AG04450 (cell line): Measurements from ENCODE around the gene CARMIL1. TPM values are rescaled to one million over a fixed set of nuclear protein-coding genes. Genes with fewer than 3 reads are reported as not detected.

Experiments
- CTCF ChIA-PET: fragments of 300-600, 350-600 bp; formaldehyde crosslinking; extraction: SDS; loops from one replicate; lab custom pipeline; 2022; ENCODE audit warnings: antibody characterized with exemption, inconsistent platforms; lab: Charles Lee
- POLR2A ChIA-PET: fragments of 350-600 bp; formaldehyde crosslinking; extraction: SDS; loops from one replicate; lab custom pipeline; 2021; ENCODE audit warnings: antibody characterized with exemption, inconsistent platforms; lab: Yijun Ruan, JAX
- DNase-seq: peaks from one replicate; pipeline ENCODE4 v3.0.0-alpha.2; 2011; ENCODE audit warnings: low read depth, low spot score
- H3K27ac ChIP-seq: one replicate; pipeline ENCODE4 v1.5.1; 2012; ENCODE audit warnings: low read depth, low read length, control low read depth
- H3K27me3 ChIP-seq: one replicate; pipeline ENCODE4 v1.6.0; 2012; ENCODE audit warnings: low read length; ENCODE audit not compliant: control insufficient read depth, insufficient read depth
- H3K4me3 ChIP-seq: 2 replicates; pipeline ENCODE4 v1.5.1; 2011; ENCODE audit warnings: mild to moderate bottlenecking, low read depth, low read length, control low read depth
- H3K9me3 ChIP-seq: 2 replicates; pipeline ENCODE4 v1.5.1; 2012; ENCODE audit warnings: low read length; ENCODE audit not compliant: control insufficient read depth, insufficient read depth
- CTCF ChIP-seq: IDR thresholded peaks from 2 replicates; pipeline ENCODE4 v1.5.1; 2011; ENCODE audit warnings: low read depth, low read length, control low read depth, inconsistent platforms
- polyA plus RNA-seq: library from polyadenylated mRNA; depleted of rRNA; stranded (reverse); fragments of >200 nt; gene quantifications from 2 replicates; pipeline ENCODE4 v1.2.3, GENCODE V29; 2011

CARMIL1 gene
- polyA plus RNA-seq, 1 experiment = 0.55 TPM

DNA sequence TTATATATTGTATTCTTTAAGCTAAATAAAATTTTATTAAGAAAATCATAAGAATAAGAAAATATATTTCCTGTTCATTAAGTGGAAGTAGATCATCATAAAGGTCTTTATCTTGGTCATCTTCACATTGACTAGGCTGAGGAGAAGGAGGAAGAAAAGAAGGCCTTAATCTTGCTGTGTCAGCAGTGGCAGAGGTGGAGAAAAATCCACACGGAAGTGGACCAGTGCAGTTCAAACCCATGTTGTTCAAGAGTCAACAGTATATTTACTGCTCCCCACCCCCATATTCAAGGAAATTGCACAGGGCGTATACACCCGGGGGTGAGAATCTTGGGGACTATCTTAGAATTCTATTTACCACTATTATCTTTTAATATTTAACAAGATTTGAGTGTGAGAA, 194.3 kb downstream of the CARMIL1 start:
- no peaks in the 10 kb centered on the region for H3K9me3 ChIP-seq
- H3K27ac ChIP-seq = no peak overlapping the region
- H3K27me3 ChIP-seq = no peaks in the 10 kb centered on the region
- no peak for DNase-seq
- ChIA-PET CTCF (interaction anchor here (1.0 to 1.6 kb wide), 3 partner anchors 17 to 251 kb away, joined by 3 to 5 read pairs (median 4); no protein-coding TSS in a partner anchor), POLR2A (no interaction called here)
- no peak for TF ChIP-seq CTCF
- no peak overlapping the region for H3K4me3 ChIP-seq

DNA sequence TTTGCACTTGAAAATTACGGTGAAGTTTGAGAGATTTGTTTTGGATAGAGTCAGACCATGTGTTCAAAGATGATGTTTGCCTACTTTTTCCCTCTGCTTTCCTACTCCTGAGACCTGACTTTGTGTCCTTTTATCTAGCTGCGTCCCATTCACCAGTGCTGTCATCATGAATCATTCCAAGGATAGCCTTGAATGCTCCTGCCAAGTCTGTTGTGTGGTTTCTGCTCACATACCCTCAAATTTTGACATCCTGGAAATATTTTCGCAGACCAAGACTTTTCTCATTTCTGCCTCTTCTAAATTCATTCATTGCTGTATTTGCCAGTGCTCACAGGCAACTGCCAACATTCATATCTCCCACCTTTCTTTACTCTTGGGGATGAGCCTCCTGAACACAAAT, 197.0 kb downstream of the CARMIL1 start:
- H3K27ac ChIP-seq = no peak overlapping the region
- no peak for TF ChIP-seq CTCF
- ChIA-PET POLR2A (interaction anchor here (0.6 kb wide), 1 partner anchor 891 kb away, joined by 4 read pairs; no protein-coding TSS in a partner anchor), CTCF (interaction anchor here (0.8 to 7.4 kb wide), 3 partner anchors 15 to 197 kb away, joined by 3 to 48 read pairs (median 3); partner anchors contain the start of gene CARMIL1)
- no peak overlapping the region for H3K4me3 ChIP-seq
- H3K9me3 ChIP-seq = no peaks in the 10 kb centered on the region
- H3K27me3 ChIP-seq = no peaks in the 10 kb centered on the region
- DNase-seq = no peak

GRCh38 chr6:25477006-25477590, 197.9 kb downstream of the CARMIL1 start:
- Histone ChIP-seq H3K27me3 (no peaks in the 10 kb centered on the region), H3K9me3 (no peaks in the 10 kb centered on the region), H3K4me3 (no peak overlapping the region), H3K27ac (no peak overlapping the region)
- no peak for TF ChIP-seq CTCF
- DNase-seq = no peak
- ChIA-PET CTCF (interaction anchor here (0.8 to 7.4 kb wide), 3 partner anchors 14 to 198 kb away, joined by 3 to 48 read pairs (median 3); partner anchors contain the start of gene CARMIL1), POLR2A (no interaction called here)

DNA sequence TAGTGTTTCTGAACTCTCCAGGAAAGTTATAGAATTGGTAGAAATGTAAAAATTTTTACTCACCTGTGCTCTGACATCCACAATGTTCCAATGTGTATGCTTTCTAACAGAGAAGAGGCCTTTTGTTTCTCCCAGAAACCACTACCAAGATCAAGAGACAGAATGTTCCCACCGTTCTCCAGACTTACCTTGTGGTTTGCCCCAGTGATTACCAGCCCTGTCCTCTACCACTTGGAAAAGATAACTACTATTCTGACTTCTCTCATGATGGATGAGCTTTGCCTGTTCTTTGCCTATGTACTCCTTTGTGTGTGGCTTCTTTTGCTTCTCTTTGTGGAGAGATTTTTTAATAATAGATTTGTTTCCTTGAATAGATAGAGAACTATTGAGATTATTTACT, 199.8 kb downstream of the CARMIL1 start:
- no peak for DNase-seq
- H3K27ac ChIP-seq = no peak overlapping the region
- H3K9me3 ChIP-seq = no peaks in the 10 kb centered on the region
- no peak for TF ChIP-seq CTCF
- H3K27me3 ChIP-seq = no peaks in the 10 kb centered on the region
- ChIA-PET CTCF (interaction anchor here (0.7 to 7.4 kb wide), 3 partner anchors 12 to 229 kb away, joined by 3 to 48 read pairs (median 3); no protein-coding TSS in a partner anchor), POLR2A (no interaction called here)
- H3K4me3 ChIP-seq = no peak overlapping the region

GRCh38 chr6:25481267-25481666, 202.1 kb downstream of the CARMIL1 start:
- H3K9me3 ChIP-seq = no peaks in the 10 kb centered on the region
- ChIA-PET POLR2A (no interaction called here), CTCF (interaction anchor here (1.1 to 7.4 kb wide), 4 partner anchors 10 to 211 kb away, joined by 3 to 48 read pairs (median 3); no protein-coding TSS in a partner anchor)
- no peak overlapping the region for H3K27ac ChIP-seq
- H3K27me3 ChIP-seq = no peaks in the 10 kb centered on the region
- H3K4me3 ChIP-seq = no peak overlapping the region
- no peak for DNase-seq
- no peak for TF ChIP-seq CTCF
